ENCODE measurements around the gene EPHB1.

- TF ChIP-seq TCF4 (CRISPR knock-in tag; IDR thresholded peaks at IDR 0.05; ENCODE audit: borderline replicate concordance) = no peak
- TF ChIP-seq SNAI2 (CRISPR knock-in tag; IDR thresholded peaks at IDR 0.05) = no peak
- no peak for TF ChIP-seq RARB (CRISPR knock-in tag; IDR thresholded peaks at IDR 0.05)
- no peak for TF ChIP-seq POU6F1 (CRISPR knock-in tag; IDR thresholded peaks at IDR 0.05; ENCODE audit: borderline replicate concordance, low read depth)
- TF ChIP-seq PATZ1 (CRISPR knock-in tag; IDR thresholded peaks at IDR 0.05; ENCODE audit: borderline replicate concordance) = no peak
- no peak for TF ChIP-seq OSR1 (CRISPR knock-in tag; IDR thresholded peaks at IDR 0.05)
- no peak for TF ChIP-seq ZC3H10 (CRISPR knock-in tag; IDR thresholded peaks at IDR 0.05)
- no peak for TF ChIP-seq ZNF565 (CRISPR knock-in tag; conservative IDR thresholded peaks at IDR 0.05; ENCODE audit: low read depth)
- no peak for TF ChIP-seq ZNF8 (CRISPR knock-in tag; IDR thresholded peaks at IDR 0.05)
- no peak for TF ChIP-seq GLIS3 (CRISPR knock-in tag; IDR thresholded peaks at IDR 0.05)
- no peak for TF ChIP-seq TSHZ2 (CRISPR knock-in tag; IDR thresholded peaks at IDR 0.05)
- no peak for TF ChIP-seq CREB5 (CRISPR knock-in tag; IDR thresholded peaks at IDR 0.05; ENCODE audit: low read depth)
- no peak for TF ChIP-seq BACH2 (CRISPR knock-in tag; IDR thresholded peaks at IDR 0.05; ENCODE audit: borderline replicate concordance)
Observed at GRCh38 chr3:134820994-134821393, 25.9 kb downstream of the EPHB1 start.

All from SK-N-SH treated with all-trans-retinoic acid at 6 μM for 48 hours (cell line).